Measurements from ENCODE around the gene TAOK3.
"Not testable (repeated sequence)": the region's sequence is repeated elsewhere in the genome, so short reads cannot be mapped to it uniquely, and the experiment has no call there.

The TAOK3 gene

GRCh38 chr12:118372541-118373495 is at the start of gene TAOK3:
Gene TAOK3, minus strand, starts transcription at chr12:118372907. Its CDS starts 117,340 bp downstream, at chr12:118255567.
- DNase-seq: peak; percentile 94 to 95

- no peak for DNase-seq
Observed at GRCh38 chr12:118420673-118421072, 48.0 kb upstream of the TAOK3 start.

GRCh38 chr12:118418385-118419057 is 45.8 kb upstream of the TAOK3 start:
- no peak for DNase-seq

- DNase-seq: no peak
Observed at GRCh38 chr12:118417942-118418341, 45.2 kb upstream of the TAOK3 start.

GRCh38 chr12:118409834-118410233 is 37.1 kb upstream of the TAOK3 start:
- no peak for DNase-seq

GRCh38 chr12:118408241-118408640 is 35.5 kb upstream of the TAOK3 start:
- DNase-seq: not testable (repeated sequence)

- peak; percentile 30 to 60 for DNase-seq
Observed at GRCh38 chr12:118404876-118405521, 32.3 kb upstream of the TAOK3 start.

- DNase-seq: no peak
Observed at GRCh38 chr12:118402251-118402650, 29.5 kb upstream of the TAOK3 start.

GRCh38 chr12:118398940-118399339 is 26.2 kb upstream of the TAOK3 start:
- no peak for DNase-seq

- DNase-seq: no peak
Observed at GRCh38 chr12:118398524-118398923, 25.8 kb upstream of the TAOK3 start.

- DNase-seq: no peak
Observed at GRCh38 chr12:118397708-118398440, 25.2 kb upstream of the TAOK3 start.

- DNase-seq: no peak
Observed at GRCh38 chr12:118391836-118392235, 19.1 kb upstream of the TAOK3 start.

- DNase-seq: no peak
Observed at GRCh38 chr12:118391424-118391823, 18.7 kb upstream of the TAOK3 start.

- peak; percentile 30 to 68 for DNase-seq
Observed at GRCh38 chr12:118377884-118378470, 5.3 kb upstream of the TAOK3 start.

- no peak for DNase-seq
Observed at GRCh38 chr12:118377021-118377883, 4.5 kb upstream of the TAOK3 start.

- peak; percentile 76 to 83 for DNase-seq
Observed at GRCh38 chr12:118376089-118377020, 3.6 kb upstream of the TAOK3 start, which contains the start of gene SUDS3. Gene SUDS3, plus strand, starts transcription at chr12:118376555. Its CDS starts 137 bp downstream, at chr12:118376692.

GRCh38 chr12:118375348-118375747 is 2.6 kb upstream of the TAOK3 start:
- peak in 1 of 2 experiments; percentile 48 for DNase-seq

GRCh38 chr12:118374909-118375308 is 2.2 kb upstream of the TAOK3 start:
- DNase-seq: no peak

- no peak for DNase-seq
Observed at GRCh38 chr12:118374126-118374725, 1.5 kb upstream of the TAOK3 start.

Measured in NCI-H524 (cell line).